PC-9 (cell line): Measurements from ENCODE around the gene DDX23. TPM values are rescaled to one million over a fixed set of nuclear protein-coding genes. Genes with fewer than 3 reads are reported as not detected.
A peak's percentile ranks its signal among the peaks of the same experiment; 100 is the strongest.

Experiments
- BruUV-seq: library from RNA; stranded (reverse); fragments of 400-500 nt; replicated peaks from 2 replicates; lab custom pipeline; 2021; lab: Mats Ljungman, UMichigan
- CTCF ChIA-PET: fragments of 300-600 bp; sonication (Branson Sonifier 250); formaldehyde crosslinking; loops from one replicate; lab custom pipeline; 2022; ENCODE audit warnings: antibody characterized with exemption; lab: Charles Lee
- POLR2A ChIA-PET: fragments of 300-600 bp; sonication (Branson Sonifier 250); formaldehyde crosslinking; loops from one replicate; lab custom pipeline; 2022; ENCODE audit warnings: antibody characterized with exemption; ENCODE audit not compliant: unreplicated experiment; lab: Charles Lee
- DNase-seq, 2 experiments: peaks; one replicate each; pipeline versions ENCODE4 v3.0.0 to v3.0.0-alpha.2; 2015 to 2022; ENCODE audit warnings: mixed read lengths in 1 of 2
- H2AFZ ChIP-seq: fragments of 200-600 bp; sonication (generic); 2 replicates; pipeline ENCODE4 v1.8.1; 2017; ENCODE audit warnings: antibody characterized with exemption
- H3F3A ChIP-seq: fragments of 200-600 bp; sonication (generic); 2 replicates; pipeline ENCODE4 v1.8.1; 2017; ENCODE audit warnings: antibody characterized with exemption, mild to moderate bottlenecking, low read depth; ENCODE audit not compliant: insufficient read depth
- H3K27ac ChIP-seq: fragments of 200-600 bp; sonication (generic); 2 replicates; pipeline ENCODE4 v1.6.1; 2016; ENCODE audit warnings: mixed run types
- H3K27me3 ChIP-seq: fragments of 200-600 bp; sonication (generic); 2 replicates; pipeline ENCODE4 v1.6.1; 2016; ENCODE audit warnings: low read depth, mixed run types; ENCODE audit not compliant: insufficient read depth
- H3K36me3 ChIP-seq: fragments of 200-600 bp; sonication (generic); 2 replicates; pipeline ENCODE4 v1.6.1; 2016; ENCODE audit warnings: low read depth, mixed run types
- H3K4me1 ChIP-seq: fragments of 200-600 bp; sonication (generic); replicated peaks from 2 replicates; pipeline ENCODE4 v1.6.1; 2016; ENCODE audit warnings: mixed run types; ENCODE audit not compliant: insufficient read depth
- H3K4me2 ChIP-seq: fragments of 200-600 bp; sonication (generic); 2 replicates; pipeline ENCODE4 v1.6.1; 2017; ENCODE audit warnings: mixed run types
- H3K4me3 ChIP-seq: fragments of 200-600 bp; sonication (generic); 2 replicates; pipeline ENCODE4 v1.6.1; 2016; ENCODE audit warnings: mixed run types
- H3K79me2 ChIP-seq: fragments of 200-600 bp; sonication (generic); 2 replicates; pipeline ENCODE4 v1.6.1; 2017; ENCODE audit warnings: low read depth, mixed run types
- H3K9me2 ChIP-seq: fragments of 200-600 bp; sonication (generic); 2 replicates; pipeline ENCODE4 v1.8.1; 2017; ENCODE audit warnings: mild to moderate bottlenecking; ENCODE audit not compliant: insufficient read depth
- H3K9me3 ChIP-seq: fragments of 200-600 bp; sonication (generic); 2 replicates; pipeline ENCODE4 v1.8.1; 2016; ENCODE audit warnings: low read depth; ENCODE audit not compliant: insufficient read depth
- H4K20me1 ChIP-seq: fragments of 200-600 bp; sonication (generic); 2 replicates; pipeline ENCODE4 v1.8.1; 2017; ENCODE audit not compliant: insufficient read depth
- CTCF ChIP-seq: fragments of 200-600 bp; sonication (generic); conservative IDR thresholded peaks from 2 replicates; pipeline ENCODE4 v1.6.1; 2017; ENCODE audit warnings: mixed run types, antibody characterized with exemption, mild to moderate bottlenecking, moderate library complexity
- EZH2 ChIP-seq: fragments of 200-600 bp; sonication (generic); IDR thresholded peaks from 2 replicates; pipeline ENCODE4 v1.8.0; 2017; ENCODE audit warnings: antibody characterized with exemption, low read depth
- intact Hi-C: fragments of 100-400 bp; cut with micrococcal nuclease; formaldehyde crosslinking; loops from one replicate; pipeline ENCODE4 v1.10.0; 2022; ENCODE audit not compliant: unreplicated experiment
- total RNA-seq: library from RNA; stranded (reverse); gene quantifications from 2 replicates; pipeline ENCODE4 v1.2.3, GENCODE V29; 2021

Gene DDX23
- total RNA-seq, 1 experiment from 2014 or later = 91.4 TPM

DNA sequence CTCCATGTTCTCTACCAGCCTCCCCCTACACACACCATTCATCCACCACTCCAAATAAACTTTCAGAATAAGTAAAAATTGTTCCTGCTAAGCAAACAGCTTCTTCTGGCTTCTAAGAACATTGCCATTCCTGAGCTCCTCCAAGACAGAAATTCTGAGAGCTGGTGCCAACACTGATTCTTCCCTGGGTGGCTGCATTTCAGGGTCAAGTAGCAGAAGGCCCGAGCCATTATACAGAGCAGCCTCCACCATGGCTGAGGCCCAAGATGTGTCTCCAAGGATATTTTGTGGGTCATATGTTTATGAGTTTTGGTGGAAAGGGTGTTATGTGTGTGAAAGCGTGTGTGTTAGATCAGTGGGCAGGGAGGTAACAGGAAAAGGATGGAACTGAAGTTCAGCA lies 17.2 kb upstream of the DDX23 start:
- BruUV-seq = no TSS peak
- no peak overlapping the region for H3K27ac ChIP-seq
- CTCF ChIA-PET = no interaction called here
- no peaks in the 10 kb centered on the region for H3K36me3 ChIP-seq
- TF ChIP-seq CTCF = no peak
- H3K9me2 ChIP-seq = no peaks in the 10 kb centered on the region
- H3K27me3 ChIP-seq = 0 out of 2 replicates have a peak, but pooled peaks cover 4% of the 10 kb centered on the region
- no peak for DNase-seq
- H3K4me3 ChIP-seq = no peak overlapping the region
- H3K4me1 ChIP-seq = peaks cover 7% of the 10 kb centered on the region; the same call in 1 of the 2 replicates
- no peak overlapping the region for H3K4me2 ChIP-seq
- POLR2A ChIA-PET = interaction anchor here (0.7 kb wide), 1 partner anchor 16 kb away, joined by 4 read pairs; no protein-coding TSS in a partner anchor
- no peak overlapping the region for H2AFZ ChIP-seq
- H3F3A ChIP-seq = no peaks in the 10 kb centered on the region
- no peaks in the 10 kb centered on the region for H3K9me3 ChIP-seq
- no peaks in the 10 kb centered on the region for H4K20me1 ChIP-seq
- intact Hi-C loops = no loop called here
- no peaks in the 10 kb centered on the region for H3K79me2 ChIP-seq

- Histone ChIP-seq H3K79me2 (no peaks in the 10 kb centered on the region), H3K9me3 (no peaks in the 10 kb centered on the region), H3K27me3 (0 out of 2 replicates have a peak, but pooled peaks cover 4% of the 10 kb centered on the region), H3K27ac (no peak overlapping the region), H3K4me2 (no peak overlapping the region), H3F3A (no peaks in the 10 kb centered on the region), H4K20me1 (no peaks in the 10 kb centered on the region), H2AFZ (no peak overlapping the region), H3K4me1 (peaks cover 7% of the 10 kb centered on the region; the same call in 1 of the 2 replicates), H3K4me3 (no peak overlapping the region), H3K9me2 (no peaks in the 10 kb centered on the region), H3K36me3 (no peaks in the 10 kb centered on the region)
- POLR2A ChIA-PET = interaction anchor here (0.6 kb wide), 1 partner anchor 758 kb away, joined by 4 read pairs; no protein-coding TSS in a partner anchor
- no peak for DNase-seq
- BruUV-seq = no TSS peak
- intact Hi-C loops = no loop called here
- CTCF ChIA-PET = interaction anchor here (0.6 kb wide), 1 partner anchor 21 kb away, joined by 3 read pairs; no protein-coding TSS in a partner anchor
- TF ChIP-seq EZH2 = no peak
- no peak for TF ChIP-seq CTCF
These were observed 16.5 kb upstream of the DDX23 start for GRCh38 chr12:48868451-48868850.

DNA sequence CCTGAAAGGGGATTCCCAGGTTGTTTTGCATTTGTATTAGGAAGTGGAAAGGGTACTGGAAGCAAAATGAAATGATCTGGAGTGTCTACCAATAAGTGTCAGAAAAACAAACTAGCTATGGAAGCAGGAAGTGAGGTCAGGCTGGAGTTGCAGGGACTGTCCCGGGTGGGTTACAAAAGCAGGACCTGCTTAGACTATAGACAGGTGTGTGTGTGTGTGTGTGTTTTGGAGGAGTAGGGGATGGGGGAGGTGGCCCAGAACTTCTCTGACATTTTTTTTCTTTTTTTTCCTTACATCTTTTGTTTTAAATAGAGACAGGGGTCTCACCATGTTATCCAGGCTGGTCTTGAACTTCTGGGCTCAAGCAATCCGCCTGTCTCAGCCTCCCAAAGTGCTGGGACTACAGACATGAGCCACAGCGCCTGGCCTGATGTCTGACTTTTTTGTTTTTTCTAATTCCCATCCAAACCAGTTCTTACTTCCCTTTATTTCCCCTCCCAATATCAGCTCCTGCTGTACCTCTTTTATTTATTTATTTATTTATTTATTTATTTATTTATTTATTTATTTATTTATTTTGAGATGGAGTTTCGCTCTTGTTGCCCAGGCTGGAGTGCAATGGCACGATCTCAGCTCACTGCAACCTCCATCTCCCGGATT lies 14.2 kb upstream of the DDX23 start:
- Histone ChIP-seq H3K36me3 (no peaks in the 10 kb centered on the region), H3K4me3 (peak overlapping the region; percentile 33; the same call in 1 of the 2 replicates), H4K20me1 (no peaks in the 10 kb centered on the region), H3K9me3 (no peaks in the 10 kb centered on the region), H3K4me2 (peak overlapping the region; percentile 89), H3K4me1 (peaks cover 15% of the 10 kb centered on the region), H3K9me2 (no peaks in the 10 kb centered on the region), H2AFZ (peak overlapping the region; percentile 79; the same call in 1 of the 2 replicates), H3K27me3 (0 out of 2 replicates have a peak, but pooled peaks cover 4% of the 10 kb centered on the region), H3K79me2 (no peaks in the 10 kb centered on the region), H3K27ac (no peak overlapping the region), H3F3A (0 out of 2 replicates have a peak, but pooled peaks cover 5% of the 10 kb centered on the region)
- ChIA-PET POLR2A (interaction anchor here (0.5 to 0.7 kb wide), 6 partner anchors 15 to 603 kb away, joined by 3 to 5 read pairs (median 4); partner anchors contain the start of gene KANSL2), CTCF (interaction anchor here (1.2 to 2.4 kb wide), 2 partner anchors 13 to 255 kb away, joined by 3 to 10 read pairs; no protein-coding TSS in a partner anchor)
- BruUV-seq = no TSS peak
- TF ChIP-seq CTCF (no peak), EZH2 (no peak)
- intact Hi-C loops = no loop called here
- no peak for DNase-seq
